Measurements from ENCODE around the gene NXPE2. TPM values are rescaled to one million over a fixed set of nuclear protein-coding genes. Genes with fewer than 3 reads are reported as not detected.

The NXPE2 gene
- polyA plus RNA-seq, 1 of the 3 experiments (the other 2 are of a cell fraction) = not detected

GRCh38 chr11:114684636-114685035, 6.3 kb downstream of the NXPE2 start:
- no peak overlapping the region for H3K4me3 ChIP-seq (ENCODE audit: low read depth in 2 of 2, low read length in 1 of 2)
- no peaks in the 10 kb centered on the region for H3K79me2 ChIP-seq (ENCODE audit: insufficient read depth)
- no peak for TF ChIP-seq EZH2phosphoT487 (IDR thresholded peaks at IDR 0.05; ENCODE audit: borderline replicate concordance, low read depth)
- TF ChIP-seq YY1 (IDR thresholded peaks at IDR 0.05; ENCODE audit: low read depth) = no peak
- no peak for TF ChIP-seq ELF1 (IDR thresholded peaks at IDR 0.05)
- TF ChIP-seq ZBTB33 (IDR thresholded peaks at IDR 0.05; ENCODE audit: borderline replicate concordance, low read depth) = no peak
- TF ChIP-seq FOXM1 (IDR thresholded peaks at IDR 0.05; ENCODE audit: low read depth) = no peak
- no peak for TF ChIP-seq NFIC (IDR thresholded peaks at IDR 0.05; ENCODE audit: borderline replicate concordance)
- no peak for TF ChIP-seq RFX5 (IDR thresholded peaks at IDR 0.05; ENCODE audit: low read length)
- no peak for TF ChIP-seq FOSL2 (IDR thresholded peaks at IDR 0.05; ENCODE audit: borderline replicate concordance, low read depth)
- TF ChIP-seq SMC3 (IDR thresholded peaks at IDR 0.05; ENCODE audit: low read depth, low read length) = no peak
- no peak for TF ChIP-seq MAX (IDR thresholded peaks at IDR 0.05; ENCODE audit: low read depth)
- TF ChIP-seq RXRA (IDR thresholded peaks at IDR 0.05; ENCODE audit: borderline replicate concordance, low read depth) = no peak
- no peak for TF ChIP-seq NRF1 (IDR thresholded peaks at IDR 0.05; ENCODE audit: low read depth, low read length)
- no peak for TF ChIP-seq TAF1 (IDR thresholded peaks at IDR 0.05; ENCODE audit: borderline replicate concordance, low read depth, low read length)
- TF ChIP-seq JUND (IDR thresholded peaks at IDR 0.05) = no peak
- TF ChIP-seq MEF2A (IDR thresholded peaks at IDR 0.05; ENCODE audit: borderline replicate concordance, low read depth) = no peak
- no peak for TF ChIP-seq IRF3 (IDR thresholded peaks at IDR 0.05; ENCODE audit: low read depth, low read length)
- no peak for TF ChIP-seq SIN3A (IDR thresholded peaks at IDR 0.05; ENCODE audit: borderline replicate concordance, low read depth, low read length)
- TF ChIP-seq RCOR1 (IDR thresholded peaks at IDR 0.05; ENCODE audit: low read length) = no peak
- H3K27ac ChIP-seq (ENCODE audit: low read depth in 2 of 2, low read length in 1 of 2) = no peak overlapping the region
- H3K9me2 ChIP-seq = no peaks in the 10 kb centered on the region
- ChIA-PET CTCF (no interaction called here), POLR2A (no interaction called here)
- no peaks in the 10 kb centered on the region for H3K27me3 ChIP-seq (ENCODE audit: insufficient read depth)
- no peaks in the 10 kb centered on the region for H3F3A ChIP-seq (replicated peaks; ENCODE audit: insufficient read depth)
- no peaks in the 10 kb centered on the region for H4K20me1 ChIP-seq (ENCODE audit: insufficient read depth)
- no peak overlapping the region for H3K9ac ChIP-seq
- peaks cover 6% of the 10 kb centered on the region for H3K9me3 ChIP-seq
- H3K4me2 ChIP-seq = no peak overlapping the region
- H3K4me1 ChIP-seq (ENCODE audit: control insufficient read depth in 1 of 2, insufficient read depth in 2 of 2, low read depth in 1 of 2, low read length in 1 of 2) = no peaks in the 10 kb centered on the region
- no peak for DNase-seq
- H3K36me3 ChIP-seq (replicated peaks in 1 of 2; ENCODE audit: control insufficient read depth in 1 of 2, insufficient read depth in 2 of 2, low read length in 1 of 2) = no peaks in the 10 kb centered on the region
- H2AFZ ChIP-seq (ENCODE audit: low read depth) = no peak overlapping the region
